Skeletal muscle tissue (tissue), 5 donors: ENCODE results near the gene RELA. TPM values are rescaled to one million over a fixed set of nuclear protein-coding genes. Genes with fewer than 3 reads are reported as not detected.

Experiments
- H3K27ac ChIP-seq: one replicate; pipeline ENCODE4 v1.7.0; 2013; ENCODE audit warnings: mild to moderate bottlenecking, low read depth, low read length, inconsistent platforms
- H3K27me3 ChIP-seq, 3 donors: one replicate each; pipeline ENCODE4 v1.7.0; 2013; ENCODE audit warnings: low read length in 3 of 3; ENCODE audit not compliant: control insufficient read depth in 3 of 3, insufficient read depth in 3 of 3
- H3K36me3 ChIP-seq, 3 donors: one replicate each; pipeline ENCODE4 v1.7.0; 2013; ENCODE audit warnings: low read length in 3 of 3; ENCODE audit not compliant: control insufficient read depth in 3 of 3, insufficient read depth in 3 of 3
- H3K4me1 ChIP-seq, 3 donors: one replicate each; pipeline ENCODE4 v1.7.0; 2013; ENCODE audit warnings: low read length in 3 of 3, mild to moderate bottlenecking in 3 of 3; ENCODE audit not compliant: control insufficient read depth in 3 of 3, insufficient read depth in 3 of 3
- H3K4me3 ChIP-seq, 3 donors: one replicate each; pipeline ENCODE4 v1.7.0; 2013; ENCODE audit warnings: low read length in 3 of 3
- H3K9ac ChIP-seq, 3 donors: one replicate each; pipeline ENCODE4 v1.7.0; 2013; ENCODE audit warnings: low read length in 3 of 3, mild to moderate bottlenecking in 3 of 3, moderate library complexity in 2 of 3, low read depth in 1 of 3
- H3K9me3 ChIP-seq, 3 donors: one replicate each; pipeline ENCODE4 v1.7.0; 2013; ENCODE audit warnings: low read length in 3 of 3; ENCODE audit not compliant: control insufficient read depth in 3 of 3
- small RNA-seq: library from RNA; depleted of rRNA; stranded (forward); fragments of <200 nt; gene quantifications from one replicate; pipeline ENCODE3, GENCODE V24; 2014
- total RNA-seq: library from RNA; depleted of rRNA; stranded (reverse); fragments of >200 nt; gene quantifications from one replicate; pipeline ENCODE4 v1.2.3, GENCODE V29; 2014
- donor health status: Osteomylitis.

The RELA gene
- total RNA-seq, 1 donor from 2014 or later = 13.0 TPM

- Histone ChIP-seq H3K4me3 (no peak overlapping the region), H3K4me1 (peaks cover 59 to 60% (median 60%) of the 10 kb centered on the region in 3 donors), H3K9me3 (no peaks in the 10 kb centered on the region), H3K36me3 (peaks cover 22 to 37% (median 27%) of the 10 kb centered on the region in 3 donors), H3K27ac (no peak overlapping the region), H3K27me3 (no peaks in the 10 kb centered on the region), H3K9ac (no peak overlapping the region)
Measured at GRCh38 chr11:65609229-65609628, 53.5 kb downstream of the RELA start.

GRCh38 chr11:65607614-65608426 lies 54.9 kb downstream of the RELA start:
- Histone ChIP-seq H3K36me3 (peaks cover 31 to 43% (median 39%) of the 10 kb centered on the region in 3 donors), H3K27me3 (no peaks in the 10 kb centered on the region), H3K4me1 (peaks cover 53 to 54% (median 54%) of the 10 kb centered on the region in 3 donors), H3K9ac (peak overlapping the region in 1 of 3 donors; percentile 71), H3K9me3 (no peaks in the 10 kb centered on the region), H3K4me3 (peak overlapping the region; percentile 56 to 70 (median 65)), H3K27ac (peak overlapping the region; percentile 37)

GRCh38 chr11:65606876-65607613 lies 55.7 kb downstream of the RELA start:
- H3K9me3 ChIP-seq = no peaks in the 10 kb centered on the region
- peaks cover 45 to 46% (median 46%) of the 10 kb centered on the region in 3 donors for H3K4me1 ChIP-seq
- H3K4me3 ChIP-seq = peak overlapping the region; percentile 56 to 70 (median 65)
- H3K36me3 ChIP-seq = peaks cover 31 to 39% (median 37%) of the 10 kb centered on the region in 3 donors
- no peaks in the 10 kb centered on the region for H3K27me3 ChIP-seq
- H3K27ac ChIP-seq = peak overlapping the region; percentile 71
- peak overlapping the region; percentile 20 to 71 (median 64) for H3K9ac ChIP-seq

- Histone ChIP-seq H3K27ac (no peak overlapping the region), H3K9me3 (no peaks in the 10 kb centered on the region), H3K27me3 (no peaks in the 10 kb centered on the region), H3K36me3 (peaks cover 31 to 45% (median 33%) of the 10 kb centered on the region in 3 donors), H3K4me1 (peaks cover 20 to 23% (median 21%) of the 10 kb centered on the region in 3 donors), H3K9ac (no peak overlapping the region), H3K4me3 (no peak overlapping the region)
Measured at GRCh38 chr11:65604258-65604657, 58.5 kb downstream of the RELA start.

Small RNA genes lying within 50 kb of the gene (small RNA-seq; reads per million reads assigned to genes)
- gene MIR4489 = not detected
- 0.16 reads per million for gene MIR4690
- not detected for gene RN7SL309P

Other genes starting within 250 kb of the RELA start
- gene NEAT1, start 240.1 kb downstream of the RELA start, total RNA-seq = 26.1 TPM
- gene MALAT1, start 163.9 kb downstream of the RELA start, total RNA-seq = 7,794 TPM
- gene SCYL1, start 137.8 kb downstream of the RELA start, total RNA-seq = 36.0 TPM
- 32.9 TPM for gene LTBP3, start 104.6 kb downstream of the RELA start, total RNA-seq
- 23.0 TPM for gene ZNRD2, start 92.4 kb downstream of the RELA start, total RNA-seq
- 14.6 TPM for gene FAM89B, start 90.4 kb downstream of the RELA start, total RNA-seq
- gene EHBP1L1, start 86.9 kb downstream of the RELA start, total RNA-seq = 157 TPM
- not detected for gene KCNK7, start 67.1 kb downstream of the RELA start, total RNA-seq
- 23.0 TPM for gene MAP3K11, start 48.7 kb downstream of the RELA start, total RNA-seq
- 4.7 TPM for gene PCNX3, start 47.1 kb downstream of the RELA start, total RNA-seq
- 15.7 TPM for gene SIPA1, start 24.8 kb downstream of the RELA start, total RNA-seq
- 44.9 TPM for gene KAT5, start 49.3 kb upstream of the RELA start, total RNA-seq
- gene RNASEH2C, start 57.9 kb upstream of the RELA start, total RNA-seq = 11.0 TPM
- gene AP5B1, start 118.1 kb upstream of the RELA start, total RNA-seq = 2.1 TPM
- not detected for gene OVOL1, start 124.1 kb upstream of the RELA start, total RNA-seq
- gene SNX32, start 171.0 kb upstream of the RELA start, total RNA-seq = under 0.01 TPM
- gene CFL1, start 195.3 kb upstream of the RELA start, total RNA-seq = 275 TPM
- 34.4 TPM for gene MUS81, start 197.5 kb upstream of the RELA start, total RNA-seq
- gene EFEMP2, start 209.9 kb upstream of the RELA start, total RNA-seq = 35.0 TPM
- 1.0 TPM for gene CTSW, start 216.9 kb upstream of the RELA start, total RNA-seq
- 110 TPM for gene FIBP, start 225.6 kb upstream of the RELA start, total RNA-seq
- 12.0 TPM for gene CCDC85B, start 227.8 kb upstream of the RELA start, total RNA-seq
- gene FOSL1, start 237.5 kb upstream of the RELA start, total RNA-seq = not detected